ENCODE results near the gene MATCAP1.

DNA sequence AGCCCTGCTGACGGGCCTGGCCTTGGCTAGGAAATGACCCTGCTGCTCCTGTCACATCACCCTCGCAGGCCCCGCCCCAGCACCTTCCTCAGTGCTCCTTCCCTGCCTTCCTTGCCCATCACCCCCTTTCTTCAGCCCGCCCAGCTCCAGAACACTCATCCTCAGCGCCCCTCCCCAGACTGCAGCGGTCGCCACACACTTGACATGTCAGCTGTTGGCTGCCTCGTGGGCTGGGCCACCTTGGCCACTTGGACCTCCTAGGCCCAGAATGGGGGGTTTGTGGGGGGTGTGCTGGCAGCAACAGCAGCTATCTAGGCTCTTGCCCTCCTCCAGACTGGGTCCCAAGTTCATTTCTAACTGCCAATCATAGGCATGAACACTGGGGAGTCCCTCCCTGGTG lies 25.8 kb upstream of the MATCAP1 start:
- TF ChIP-seq EZH2 (IDR thresholded peaks at IDR 0.05; ENCODE audit: insufficient read depth, poor library complexity, severe bottlenecking) (no peak), EZH2phosphoT487 (IDR thresholded peaks at IDR 0.05; ENCODE audit: insufficient read depth, low read depth) (no peak)

All from GM23248 (cell line).